ENCODE data around the gene ANKMY1. TPM values are rescaled to one million over a fixed set of nuclear protein-coding genes. Genes with fewer than 3 reads are reported as not detected.

The ANKMY1 gene
- polyA plus RNA-seq, 2 of the 4 experiments (the other 2 are of a cell fraction), result 10.6 to 16.5 TPM

DNA sequence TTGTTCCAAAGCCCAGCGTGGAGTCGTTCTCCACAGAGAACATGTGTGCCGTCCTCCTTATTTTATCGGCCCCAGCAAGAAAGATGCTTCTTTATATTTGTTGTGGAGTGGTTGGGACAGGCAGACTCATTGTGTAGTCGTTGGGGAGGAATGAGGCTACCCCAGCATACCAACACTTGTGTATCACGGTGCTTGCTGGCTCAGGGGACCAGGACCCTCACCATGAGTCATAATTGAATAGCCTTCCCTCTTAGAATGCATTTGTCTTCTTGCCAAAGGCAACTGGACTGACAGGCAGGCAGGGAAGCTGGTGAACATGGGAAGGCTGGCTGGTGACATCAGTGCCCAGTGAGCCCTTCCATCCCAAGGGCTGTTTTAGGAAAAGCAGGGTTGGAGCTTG is 33.4 kb upstream of the ANKMY1 start:
- ChIA-PET POLR2A (no interaction called here), CTCF (interaction anchor here (1.0 to 3.1 kb wide), 4 partner anchors 13 to 25 kb away, joined by 4 to 14 read pairs (median 4); partner anchors contain the start of gene RNPEPL1)
- Histone ChIP-seq H3K4me3 (no peak overlapping the region), H3K9me3 (no peaks in the 10 kb centered on the region), H3K4me1 (peaks cover 12% of the 10 kb centered on the region), H3K4me2 (no peak overlapping the region), H3K27ac (no peak overlapping the region)
- TF ChIP-seq JUN (IDR thresholded peaks at IDR 0.05), result no peak
- TF ChIP-seq NFE2L2 (conservative IDR thresholded peaks at IDR 0.05; ENCODE audit: low read length), result no peak
- TF ChIP-seq, protein P1, sequence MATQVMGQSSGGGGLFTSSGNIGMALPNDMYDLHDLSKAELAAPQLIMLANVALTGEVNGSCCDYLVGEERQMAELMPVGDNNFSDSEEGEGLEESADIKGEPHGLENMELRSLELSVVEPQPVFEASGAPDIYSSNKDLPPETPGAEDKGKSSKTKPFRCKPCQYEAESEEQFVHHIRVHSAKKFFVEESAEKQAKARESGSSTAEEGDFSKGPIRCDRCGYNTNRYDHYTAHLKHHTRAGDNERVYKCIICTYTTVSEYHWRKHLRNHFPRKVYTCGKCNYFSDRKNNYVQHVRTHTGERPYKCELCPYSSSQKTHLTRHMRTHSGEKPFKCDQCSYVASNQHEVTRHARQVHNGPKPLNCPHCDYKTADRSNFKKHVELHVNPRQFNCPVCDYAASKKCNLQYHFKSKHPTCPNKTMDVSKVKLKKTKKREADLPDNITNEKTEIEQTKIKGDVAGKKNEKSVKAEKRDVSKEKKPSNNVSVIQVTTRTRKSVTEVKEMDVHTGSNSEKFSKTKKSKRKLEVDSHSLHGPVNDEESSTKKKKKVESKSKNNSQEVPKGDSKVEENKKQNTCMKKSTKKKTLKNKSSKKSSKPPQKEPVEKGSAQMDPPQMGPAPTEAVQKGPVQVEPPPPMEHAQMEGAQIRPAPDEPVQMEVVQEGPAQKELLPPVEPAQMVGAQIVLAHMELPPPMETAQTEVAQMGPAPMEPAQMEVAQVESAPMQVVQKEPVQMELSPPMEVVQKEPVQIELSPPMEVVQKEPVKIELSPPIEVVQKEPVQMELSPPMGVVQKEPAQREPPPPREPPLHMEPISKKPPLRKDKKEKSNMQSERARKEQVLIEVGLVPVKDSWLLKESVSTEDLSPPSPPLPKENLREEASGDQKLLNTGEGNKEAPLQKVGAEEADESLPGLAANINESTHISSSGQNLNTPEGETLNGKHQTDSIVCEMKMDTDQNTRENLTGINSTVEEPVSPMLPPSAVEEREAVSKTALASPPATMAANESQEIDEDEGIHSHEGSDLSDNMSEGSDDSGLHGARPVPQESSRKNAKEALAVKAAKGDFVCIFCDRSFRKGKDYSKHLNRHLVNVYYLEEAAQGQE (IDR thresholded peaks at IDR 0.05), result no peak
- no peak for TF ChIP-seq POLR2A (IDR thresholded peaks at IDR 0.05; ENCODE audit: low read length)
- TF ChIP-seq HDAC2 (IDR thresholded peaks at IDR 0.05), result no peak
- no peak for TF ChIP-seq GATA3 (IDR thresholded peaks at IDR 0.05; ENCODE audit: borderline replicate concordance)
- no peak for TF ChIP-seq CHD4 (IDR thresholded peaks at IDR 0.05; ENCODE audit: borderline replicate concordance)
- no peak for TF ChIP-seq CHD2 (IDR thresholded peaks at IDR 0.05; ENCODE audit: low read length, partially characterized antibody)
- TF ChIP-seq RCOR1 (IDR thresholded peaks at IDR 0.05; ENCODE audit: low read depth, low read length), result no peak
- TF ChIP-seq RNF2 (IDR thresholded peaks at IDR 0.05; ENCODE audit: borderline replicate concordance, low read depth), result no peak
- TF ChIP-seq, protein P2, sequence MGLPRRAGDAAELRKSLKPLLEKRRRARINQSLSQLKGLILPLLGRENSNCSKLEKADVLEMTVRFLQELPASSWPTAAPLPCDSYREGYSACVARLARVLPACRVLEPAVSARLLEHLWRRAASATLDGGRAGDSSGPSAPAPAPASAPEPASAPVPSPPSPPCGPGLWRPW (IDR thresholded peaks at IDR 0.05), result no peak
- no peak for TF ChIP-seq NR3C1 (IDR thresholded peaks at IDR 0.05)
- TF ChIP-seq, protein P3, sequence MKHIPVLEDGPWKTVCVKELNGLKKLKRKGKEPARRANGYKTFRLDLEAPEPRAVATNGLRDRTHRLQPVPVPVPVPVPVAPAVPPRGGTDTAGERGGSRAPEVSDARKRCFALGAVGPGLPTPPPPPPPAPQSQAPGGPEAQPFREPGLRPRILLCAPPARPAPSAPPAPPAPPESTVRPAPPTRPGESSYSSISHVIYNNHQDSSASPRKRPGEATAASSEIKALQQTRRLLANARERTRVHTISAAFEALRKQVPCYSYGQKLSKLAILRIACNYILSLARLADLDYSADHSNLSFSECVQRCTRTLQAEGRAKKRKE (CRISPR knock-in tag; IDR thresholded peaks at IDR 0.05; ENCODE audit: low read depth), result no peak
- no peak for TF ChIP-seq CBX8 (IDR thresholded peaks at IDR 0.05)
- TF ChIP-seq FOXS1 (CRISPR knock-in tag; IDR thresholded peaks at IDR 0.05), result no peak
- TF ChIP-seq SMC3 (IDR thresholded peaks at IDR 0.05), result no peak
- TF ChIP-seq ZFP36 (IDR thresholded peaks at IDR 0.05; ENCODE audit: borderline replicate concordance, partially characterized antibody), result no peak
- no peak for TF ChIP-seq EHF (CRISPR knock-in tag; IDR thresholded peaks at IDR 0.05)
- TF ChIP-seq, protein P4, sequence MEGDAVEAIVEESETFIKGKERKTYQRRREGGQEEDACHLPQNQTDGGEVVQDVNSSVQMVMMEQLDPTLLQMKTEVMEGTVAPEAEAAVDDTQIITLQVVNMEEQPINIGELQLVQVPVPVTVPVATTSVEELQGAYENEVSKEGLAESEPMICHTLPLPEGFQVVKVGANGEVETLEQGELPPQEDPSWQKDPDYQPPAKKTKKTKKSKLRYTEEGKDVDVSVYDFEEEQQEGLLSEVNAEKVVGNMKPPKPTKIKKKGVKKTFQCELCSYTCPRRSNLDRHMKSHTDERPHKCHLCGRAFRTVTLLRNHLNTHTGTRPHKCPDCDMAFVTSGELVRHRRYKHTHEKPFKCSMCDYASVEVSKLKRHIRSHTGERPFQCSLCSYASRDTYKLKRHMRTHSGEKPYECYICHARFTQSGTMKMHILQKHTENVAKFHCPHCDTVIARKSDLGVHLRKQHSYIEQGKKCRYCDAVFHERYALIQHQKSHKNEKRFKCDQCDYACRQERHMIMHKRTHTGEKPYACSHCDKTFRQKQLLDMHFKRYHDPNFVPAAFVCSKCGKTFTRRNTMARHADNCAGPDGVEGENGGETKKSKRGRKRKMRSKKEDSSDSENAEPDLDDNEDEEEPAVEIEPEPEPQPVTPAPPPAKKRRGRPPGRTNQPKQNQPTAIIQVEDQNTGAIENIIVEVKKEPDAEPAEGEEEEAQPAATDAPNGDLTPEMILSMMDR (IDR thresholded peaks at IDR 0.05), result no peak
- no peak for TF ChIP-seq JUNB (IDR thresholded peaks at IDR 0.05)
- ATAC-seq (no peak), DNase-seq (ENCODE audit: low read depth in 1 of 2, low spot score in 1 of 2) (no peak), FAIRE-seq (no peak)
- WGBS (ENCODE audit: missing lambda C conversion rate), result 81% methylated on average over 6 of the region's 6 CpGs

DNA sequence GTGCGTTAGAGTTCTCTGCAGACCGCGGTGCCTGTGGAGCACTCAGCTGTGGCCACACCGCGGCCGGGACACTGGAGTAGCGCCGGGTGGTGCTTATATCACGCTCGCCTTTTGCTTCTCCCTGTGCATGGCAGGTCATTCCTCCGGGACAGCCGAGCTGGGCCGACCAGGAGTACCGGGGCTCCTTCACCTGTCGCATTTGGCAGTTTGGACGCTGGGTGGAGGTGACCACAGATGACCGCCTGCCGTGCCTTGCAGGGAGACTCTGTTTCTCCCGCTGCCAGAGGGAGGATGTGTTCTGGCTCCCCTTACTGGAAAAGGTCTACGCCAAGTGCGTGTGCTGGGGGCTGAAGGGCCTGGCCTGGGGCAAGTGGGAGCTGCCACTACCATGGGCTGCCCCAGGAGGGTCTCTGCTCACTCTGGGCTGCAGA is 32.9 kb upstream of the ANKMY1 start:
- no peak for FAIRE-seq
- ChIA-PET POLR2A (no interaction called here), CTCF (interaction anchor here (1.0 to 3.1 kb wide), 2 partner anchors 22 to 24 kb away, joined by 4 to 14 read pairs; partner anchors contain the start of gene RNPEPL1)
- no peaks in the 10 kb centered on the region for H3K9me3 ChIP-seq
- TF ChIP-seq HDAC2 (IDR thresholded peaks at IDR 0.05) (no peak), ZNF302 (CRISPR knock-in tag; IDR thresholded peaks at IDR 0.05) (no peak), POLR2A (IDR thresholded peaks at IDR 0.05; ENCODE audit: low read length) (no peak), CHD4 (IDR thresholded peaks at IDR 0.05; ENCODE audit: borderline replicate concordance) (no peak)
- TF ChIP-seq, protein P3 (CRISPR knock-in tag; IDR thresholded peaks at IDR 0.05; ENCODE audit: low read depth), result no peak
- TF ChIP-seq, protein P5, sequence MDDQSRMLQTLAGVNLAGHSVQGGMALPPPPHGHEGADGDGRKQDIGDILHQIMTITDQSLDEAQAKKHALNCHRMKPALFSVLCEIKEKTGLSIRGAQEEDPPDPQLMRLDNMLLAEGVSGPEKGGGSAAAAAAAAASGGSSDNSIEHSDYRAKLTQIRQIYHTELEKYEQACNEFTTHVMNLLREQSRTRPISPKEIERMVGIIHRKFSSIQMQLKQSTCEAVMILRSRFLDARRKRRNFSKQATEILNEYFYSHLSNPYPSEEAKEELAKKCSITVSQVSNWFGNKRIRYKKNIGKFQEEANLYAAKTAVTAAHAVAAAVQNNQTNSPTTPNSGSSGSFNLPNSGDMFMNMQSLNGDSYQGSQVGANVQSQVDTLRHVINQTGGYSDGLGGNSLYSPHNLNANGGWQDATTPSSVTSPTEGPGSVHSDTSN (IDR thresholded peaks at IDR 0.05), result no peak
- TF ChIP-seq, protein P6, sequence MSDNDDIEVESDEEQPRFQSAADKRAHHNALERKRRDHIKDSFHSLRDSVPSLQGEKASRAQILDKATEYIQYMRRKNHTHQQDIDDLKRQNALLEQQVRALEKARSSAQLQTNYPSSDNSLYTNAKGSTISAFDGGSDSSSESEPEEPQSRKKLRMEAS (IDR thresholded peaks at IDR 0.05), result no peak
- TF ChIP-seq, protein P7, sequence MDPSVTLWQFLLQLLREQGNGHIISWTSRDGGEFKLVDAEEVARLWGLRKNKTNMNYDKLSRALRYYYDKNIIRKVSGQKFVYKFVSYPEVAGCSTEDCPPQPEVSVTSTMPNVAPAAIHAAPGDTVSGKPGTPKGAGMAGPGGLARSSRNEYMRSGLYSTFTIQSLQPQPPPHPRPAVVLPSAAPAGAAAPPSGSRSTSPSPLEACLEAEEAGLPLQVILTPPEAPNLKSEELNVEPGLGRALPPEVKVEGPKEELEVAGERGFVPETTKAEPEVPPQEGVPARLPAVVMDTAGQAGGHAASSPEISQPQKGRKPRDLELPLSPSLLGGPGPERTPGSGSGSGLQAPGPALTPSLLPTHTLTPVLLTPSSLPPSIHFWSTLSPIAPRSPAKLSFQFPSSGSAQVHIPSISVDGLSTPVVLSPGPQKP (IDR thresholded peaks at IDR 0.05; ENCODE audit: low read depth, low read length), result no peak
- no peak overlapping the region for H3K27ac ChIP-seq
- H3K4me2 ChIP-seq, result no peak overlapping the region
- WGBS (ENCODE audit: missing lambda C conversion rate), result 98% methylated on average over 20 of the region's 21 CpGs
- no peak for ATAC-seq
- no peak overlapping the region for H3K4me3 ChIP-seq
- peaks cover 12% of the 10 kb centered on the region for H3K4me1 ChIP-seq
- DNase-seq (ENCODE audit: low read depth in 1 of 2, low spot score in 1 of 2), result no peak
